Stimulated activated CD4-positive, alpha-beta T cell treated with anti-CD3 and anti-CD28 coated beads, Interleukin-2, amount 100 ng/mL, for 24 hours (primary cell): ENCODE data around the gene CACNA1B.
"Not testable (repeated sequence)": the region's sequence is repeated elsewhere in the genome, so short reads cannot be mapped to it uniquely, and the experiment has no call there.

Experiments
- DNase-seq, 2 donors: peaks; one replicate each; pipeline ENCODE4 v3.0.0-alpha.2; 2020

CACNA1B gene

DNA sequence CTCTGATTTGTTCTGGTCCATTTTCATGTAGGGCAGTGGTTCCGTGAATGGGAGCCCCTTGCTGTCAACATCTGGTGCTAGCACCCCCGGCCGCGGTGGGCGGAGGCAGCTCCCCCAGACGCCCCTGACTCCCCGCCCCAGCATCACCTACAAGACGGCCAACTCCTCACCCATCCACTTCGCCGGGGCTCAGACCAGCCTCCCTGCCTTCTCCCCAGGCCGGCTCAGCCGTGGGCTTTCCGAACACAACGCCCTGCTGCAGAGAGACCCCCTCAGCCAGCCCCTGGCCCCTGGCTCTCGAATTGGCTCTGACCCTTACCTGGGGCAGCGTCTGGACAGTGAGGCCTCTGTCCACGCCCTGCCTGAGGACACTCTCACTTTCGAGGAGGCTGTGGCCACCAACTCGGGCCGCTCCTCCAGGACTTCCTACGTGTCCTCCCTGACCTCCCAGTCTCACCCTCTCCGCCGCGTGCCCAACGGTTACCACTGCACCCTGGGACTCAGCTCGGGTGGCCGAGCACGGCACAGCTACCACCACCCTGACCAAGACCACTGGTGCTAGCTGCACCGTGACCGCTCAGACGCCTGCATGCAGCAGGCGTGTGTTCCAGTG, 244.0 kb downstream of the CACNA1B start:
- no peak for DNase-seq

DNA sequence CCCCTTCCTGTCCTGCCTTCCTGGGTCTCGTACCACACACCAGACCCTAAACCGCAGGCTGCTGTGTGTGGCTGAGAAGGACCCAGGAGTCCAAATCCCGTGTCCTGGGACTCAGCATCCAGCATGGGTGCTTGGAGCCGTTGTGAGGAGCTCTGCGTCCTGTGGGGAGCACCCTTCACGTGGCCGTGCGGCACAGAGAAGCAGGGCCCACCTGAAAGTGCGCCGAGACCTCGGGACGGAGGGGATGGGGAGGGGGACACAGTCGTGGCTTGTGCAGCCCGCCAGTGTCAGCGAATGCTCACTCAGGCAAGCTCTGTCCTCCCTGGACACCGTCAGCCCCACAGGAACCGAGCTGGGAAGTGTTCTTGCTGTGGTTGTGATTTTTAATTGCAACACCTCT, 244.6 kb downstream of the CACNA1B start:
- DNase-seq: no peak

DNA sequence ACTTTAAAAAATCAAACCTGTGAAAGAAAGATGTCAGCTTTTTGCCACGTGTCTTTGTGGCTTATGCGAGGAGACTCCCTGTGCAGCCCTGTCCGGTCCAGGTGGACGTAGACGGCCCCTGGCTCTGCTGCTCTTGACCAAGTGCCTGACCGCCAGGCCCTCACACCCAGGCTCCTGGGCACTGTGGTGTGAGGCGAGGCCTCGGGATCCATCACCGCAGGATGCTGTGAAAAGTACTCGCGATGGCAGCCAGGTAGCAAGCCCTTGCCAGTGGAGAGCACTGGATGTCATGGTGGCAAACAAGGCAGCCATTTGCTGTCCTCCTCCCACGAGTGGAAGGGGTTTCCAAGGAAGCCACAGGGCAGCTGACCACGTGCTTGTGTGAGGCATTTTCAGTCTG, 245.1 kb downstream of the CACNA1B start:
- no peak for DNase-seq

GRCh38 chr9:138123086-138123485, 245.5 kb downstream of the CACNA1B start:
- DNase-seq: no peak

- DNase-seq: peak in 1 of 2 donors; percentile 72
These were observed 248.7 kb downstream of the CACNA1B start for GRCh38 chr9:138126090-138126857.

DNA sequence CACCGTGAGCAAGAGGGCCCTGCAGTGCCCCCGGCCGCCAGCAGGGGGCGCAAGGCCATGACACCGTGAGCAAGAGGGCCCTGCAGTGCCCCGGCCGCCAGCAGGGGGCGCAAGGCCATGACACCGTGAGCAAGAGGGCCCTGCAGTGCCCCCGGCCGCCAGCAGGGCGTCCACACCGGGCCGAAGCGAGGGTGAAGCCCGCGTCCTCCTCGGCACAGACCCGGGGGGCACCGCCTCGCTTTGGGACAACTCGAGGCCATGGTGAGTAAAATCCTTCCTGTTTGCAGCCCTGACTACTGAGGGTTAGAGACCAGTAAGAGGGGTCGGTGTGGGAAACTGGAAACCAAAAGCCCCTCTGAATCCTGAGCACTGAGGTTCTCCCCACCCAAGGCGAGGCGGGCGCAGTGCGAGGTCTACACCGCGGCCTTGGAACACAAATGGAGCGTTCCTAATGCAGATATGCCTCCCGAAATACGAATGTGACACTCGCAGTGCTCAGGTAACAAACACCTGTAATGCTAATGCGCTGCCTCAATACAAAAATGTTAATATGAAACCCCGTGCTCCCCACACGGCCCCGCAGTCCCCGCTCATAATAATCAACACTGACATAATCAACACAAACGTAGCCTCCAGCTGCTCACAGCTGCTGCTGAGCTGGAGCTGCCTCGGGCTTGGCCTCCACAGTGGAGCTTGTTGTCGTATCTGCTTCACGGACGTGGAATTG, 249.4 kb downstream of the CACNA1B start:
- not testable (repeated sequence) for DNase-seq

GRCh38 chr9:138128027-138128426, 250.4 kb downstream of the CACNA1B start:
- DNase-seq: not testable (repeated sequence)

GRCh38 chr9:138129318-138129717, 251.7 kb downstream of the CACNA1B start:
- DNase-seq: not testable (repeated sequence)

DNA sequence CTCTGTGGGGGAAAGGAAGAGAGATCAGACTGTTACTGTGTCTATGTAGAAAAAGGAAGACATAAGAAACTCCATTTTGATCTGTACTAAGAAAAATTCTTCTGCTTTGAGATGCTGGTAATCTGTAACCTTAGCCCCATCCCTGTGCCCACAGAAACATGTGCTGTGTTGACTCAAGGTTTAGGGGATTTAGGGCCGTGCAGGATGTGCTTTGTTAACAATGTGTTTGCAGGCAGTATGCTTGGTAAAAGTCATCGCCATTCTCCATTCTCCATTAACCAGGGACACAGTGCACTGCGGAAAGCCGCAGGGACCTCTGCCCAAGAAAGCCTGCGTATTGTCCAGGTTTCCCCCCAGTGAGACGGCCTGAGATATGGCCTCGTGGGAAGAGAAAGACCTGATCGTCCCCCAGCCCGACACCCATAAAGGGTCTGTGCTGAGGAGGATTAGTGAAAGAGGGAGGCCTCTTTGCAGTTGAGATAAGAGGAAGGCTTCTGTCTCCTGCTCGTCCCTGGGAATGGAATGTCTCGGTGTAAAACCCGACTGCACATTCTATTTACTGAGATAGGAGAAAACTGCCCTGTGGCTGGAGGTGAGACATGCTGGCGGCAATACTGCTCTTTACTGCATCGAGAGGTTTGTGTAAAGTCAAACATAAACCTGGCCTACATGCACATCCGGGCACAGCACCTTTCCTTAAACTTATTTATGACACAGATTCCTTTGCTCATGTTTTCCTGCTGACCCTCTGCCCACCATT, 255.5 kb downstream of the CACNA1B start:
- DNase-seq: not testable (repeated sequence)

DNA sequence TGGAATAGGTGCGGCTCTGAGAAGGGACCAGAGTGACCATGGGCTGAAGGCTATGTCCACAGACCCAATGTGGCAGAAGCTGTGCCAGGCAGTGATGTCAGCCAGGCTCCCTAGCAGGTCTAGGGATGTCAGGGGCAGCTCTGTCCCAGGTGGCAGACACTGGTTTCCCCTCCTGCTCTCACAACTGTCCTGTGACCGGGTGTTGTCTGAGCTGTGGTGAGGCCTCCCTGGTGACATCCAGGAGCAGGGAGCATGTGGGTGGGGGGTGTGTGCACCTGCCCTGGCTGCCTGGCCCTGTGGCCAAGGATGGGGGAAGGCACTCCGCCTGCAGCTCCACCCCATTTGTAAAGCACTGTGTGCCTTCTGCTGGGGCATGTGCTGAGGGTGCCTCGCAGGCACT, 257.0 kb downstream of the CACNA1B start:
- DNase-seq: not testable (repeated sequence)

- DNase-seq: not testable (repeated sequence)
These were observed 261.5 kb downstream of the CACNA1B start for GRCh38 chr9:138139096-138139495.

GRCh38 chr9:138140980-138141379, 263.4 kb downstream of the CACNA1B start:
- DNase-seq: not testable (repeated sequence)

DNA sequence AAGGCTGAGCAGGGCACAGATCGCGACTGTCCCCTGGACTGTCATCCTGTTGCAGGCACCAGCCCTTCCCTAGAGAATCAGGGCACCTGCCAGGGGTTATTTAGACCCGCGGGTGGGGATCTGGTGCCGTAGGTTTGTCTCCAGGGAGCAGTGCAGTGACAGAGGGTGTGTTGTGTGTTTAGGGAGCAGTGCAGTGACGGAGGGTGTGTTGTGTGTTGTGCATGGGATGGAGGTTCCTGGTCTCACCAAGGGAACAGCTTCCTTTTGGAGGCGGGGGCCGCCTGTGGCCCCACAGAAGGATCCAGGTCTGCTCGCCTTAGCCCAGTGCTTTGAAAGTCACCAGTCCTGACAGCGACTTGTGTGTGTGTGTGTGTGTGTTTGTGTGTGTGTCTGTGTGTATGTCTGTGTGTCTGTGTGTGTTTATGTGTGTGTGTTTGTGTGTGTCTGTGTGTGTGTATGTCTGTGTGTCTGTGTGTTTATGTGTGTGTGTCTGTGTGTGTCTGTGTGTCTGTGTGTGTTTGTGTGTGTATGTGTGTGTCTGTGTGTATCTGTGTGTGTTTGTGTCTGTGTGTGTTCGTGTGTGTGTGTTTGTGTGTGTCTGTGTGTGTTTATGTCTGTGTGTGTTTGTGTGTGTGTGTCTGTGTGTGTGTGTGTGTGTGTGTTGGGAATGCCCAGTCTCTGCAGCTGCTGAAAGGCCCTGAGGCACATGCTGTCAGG, 265.1 kb downstream of the CACNA1B start:
- DNase-seq: not testable (repeated sequence)

DNA sequence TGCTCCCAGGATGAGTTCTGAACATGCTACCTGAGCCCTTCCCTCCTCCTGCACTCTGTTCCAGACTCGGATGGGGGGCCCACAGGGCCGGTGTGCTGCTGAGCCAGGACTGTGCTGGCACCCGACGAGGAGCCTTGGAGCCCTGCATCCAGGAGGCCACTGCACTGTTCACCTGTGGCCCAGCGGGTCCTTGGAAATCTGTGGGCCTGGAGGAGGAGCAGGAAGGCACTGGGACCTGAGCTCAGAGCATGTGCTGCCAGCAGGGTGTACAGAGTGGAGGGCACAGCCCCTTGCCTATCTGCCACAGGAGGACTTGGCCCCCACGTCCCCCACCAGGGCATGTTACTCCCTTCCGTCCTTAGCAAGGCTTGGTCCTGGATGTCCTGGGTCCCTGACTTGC, 265.9 kb downstream of the CACNA1B start:
- not testable (repeated sequence) for DNase-seq

DNA sequence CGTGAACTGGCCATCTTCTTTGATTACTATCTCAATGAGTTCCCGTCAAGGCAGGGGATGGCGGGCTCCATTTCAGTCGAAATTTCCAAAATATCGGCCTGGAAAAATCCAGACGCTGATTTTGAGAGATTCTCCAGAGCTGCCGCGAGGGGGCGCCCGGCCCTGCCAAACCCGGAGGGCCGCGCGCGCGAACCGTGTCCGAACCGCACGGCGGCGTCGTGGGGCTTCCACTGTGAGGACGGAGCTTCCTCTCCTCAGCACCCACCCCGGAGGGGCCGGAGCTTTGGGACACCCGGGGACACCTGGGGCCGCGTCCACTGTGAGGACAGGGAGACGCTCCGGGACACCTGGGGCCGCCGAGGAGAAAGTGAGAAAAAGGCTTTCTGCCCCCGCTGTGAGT, 270.0 kb downstream of the CACNA1B start:
- DNase-seq: peak in 1 of 2 donors; percentile 63

DNA sequence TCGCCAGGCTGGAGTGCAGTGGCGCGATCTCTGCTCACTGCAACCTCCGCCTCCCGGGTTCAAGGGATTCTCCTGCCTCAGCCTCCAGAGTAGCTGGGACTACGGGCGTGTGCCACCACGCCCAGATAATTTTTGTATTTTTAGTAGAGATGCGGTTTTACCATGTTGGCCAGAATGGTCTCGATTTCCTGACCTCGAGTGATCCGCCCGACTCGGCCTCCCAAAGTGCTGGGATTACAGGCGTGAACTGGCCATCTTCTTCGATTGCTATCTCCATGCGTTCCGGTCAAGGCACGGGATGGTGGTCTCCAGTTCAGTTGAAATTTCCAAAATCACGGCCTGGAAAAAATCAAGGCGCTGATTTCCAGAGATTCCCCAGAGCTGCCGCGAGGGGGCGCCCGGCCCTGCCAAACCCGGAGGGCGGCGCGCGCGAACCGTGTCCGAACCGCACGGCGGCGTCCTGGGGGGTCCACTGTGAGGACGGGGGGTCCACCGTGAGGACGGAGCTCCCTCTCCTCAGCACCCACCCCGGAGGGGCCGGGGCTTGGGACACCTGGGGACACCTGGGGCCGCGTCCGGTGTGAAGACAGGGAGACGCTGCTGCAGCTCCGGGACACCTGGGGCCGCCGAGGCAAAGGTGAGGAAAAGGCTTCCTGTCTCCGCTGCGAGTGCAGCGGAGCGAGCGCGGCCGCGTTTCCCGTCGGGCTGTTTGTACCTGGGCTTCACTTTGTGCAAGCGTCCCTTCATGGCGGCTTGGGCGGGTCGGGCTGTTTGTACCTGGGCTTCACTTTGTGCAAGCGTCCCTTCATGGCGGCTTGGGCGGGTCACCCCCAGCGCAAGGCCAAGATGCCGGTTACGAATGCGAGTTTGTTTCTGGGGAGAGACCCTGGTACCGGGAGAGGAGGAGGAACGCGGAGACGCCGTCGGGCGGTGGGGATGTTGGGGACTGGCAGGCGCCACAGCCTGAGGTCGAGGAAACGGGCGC, 272.4 kb downstream of the CACNA1B start:
- peak in 1 of 2 donors; percentile 32 for DNase-seq

DNA sequence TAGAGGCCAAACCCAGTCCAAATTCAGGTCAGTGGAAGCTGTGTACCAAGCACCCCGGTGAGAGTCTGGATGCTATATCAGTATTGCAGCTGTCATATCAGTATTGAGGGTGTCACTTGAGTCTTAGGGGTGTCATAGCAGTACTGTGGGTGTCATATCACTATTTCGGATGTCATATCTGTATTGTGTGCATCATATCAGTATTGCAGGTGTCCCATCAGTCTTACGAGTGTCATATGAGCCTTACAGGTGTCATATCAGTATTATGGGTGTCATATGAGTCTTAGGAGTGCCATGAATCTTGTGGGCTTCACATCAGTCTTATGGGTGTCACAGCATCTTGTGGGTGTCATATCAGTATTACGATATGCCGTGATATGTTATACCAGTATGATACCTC, 278.2 kb downstream of the CACNA1B start:
- DNase-seq: not testable (repeated sequence)

DNA sequence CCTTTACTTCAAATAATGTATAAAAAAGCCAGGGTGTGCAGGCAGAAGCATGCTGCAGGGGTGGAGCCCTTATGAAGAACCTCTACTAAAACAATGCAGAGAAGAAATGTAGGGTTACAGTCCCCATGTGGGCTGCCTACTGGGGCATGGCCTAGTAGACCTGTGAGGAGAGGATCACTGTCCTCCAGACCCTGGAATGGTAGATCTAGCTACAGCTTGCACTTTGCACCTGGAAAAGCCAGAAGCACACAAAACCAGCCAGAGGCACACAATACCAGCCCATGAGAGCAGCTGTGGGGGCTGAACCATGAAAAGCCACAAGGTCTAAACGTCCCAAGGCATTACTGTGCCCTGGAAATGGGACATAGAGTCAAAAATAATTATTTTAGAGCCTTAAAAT, 289.2 kb downstream of the CACNA1B start:
- DNase-seq: not testable (repeated sequence)
